ENCODE data around the gene IQSEC1. TPM values are rescaled to one million over a fixed set of nuclear protein-coding genes. Genes with fewer than 3 reads are reported as not detected.

Gene IQSEC1
- total and polyA plus RNA-seq, 2 donors: 9.4 to 21.9 TPM

DNA sequence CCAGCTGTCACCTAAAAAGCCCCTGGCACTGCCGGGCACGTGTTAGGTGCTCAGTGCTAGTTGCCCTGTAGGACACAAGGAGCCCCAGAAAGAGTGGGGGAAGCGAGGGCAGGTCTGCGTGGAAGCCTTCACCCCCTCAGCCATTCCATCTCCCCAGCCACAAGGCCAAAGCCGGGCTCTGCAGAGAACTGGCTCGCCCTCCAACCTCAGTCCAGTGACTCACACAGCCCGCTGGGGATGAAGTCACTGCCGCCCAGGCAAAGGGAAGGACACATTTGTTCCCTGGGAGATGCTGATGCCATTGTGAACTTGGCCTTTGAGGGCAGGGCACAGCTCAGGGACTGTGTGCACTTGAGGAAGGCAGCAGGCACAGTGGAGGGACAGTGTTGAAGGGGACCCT is 48.1 kb downstream of the IQSEC1 start:
- no peak for DNase-seq (ENCODE audit: low read depth in 6 of 9, low spot score in 9 of 9)
- Histone ChIP-seq H3K36me3 (ENCODE audit: control insufficient read depth in 2 of 2, insufficient read depth in 2 of 2, low read length in 1 of 2) (no peaks in the 10 kb centered on the region), H3K9me3 (ENCODE audit: control insufficient read depth in 2 of 2, insufficient read depth in 1 of 2, low read length in 1 of 2) (no peaks in the 10 kb centered on the region), H3K27ac (ENCODE audit: low read depth in 1 of 2, low read length in 1 of 2) (no peak overlapping the region), H3K4me3 (ENCODE audit: low read length in 2 of 2) (no peak overlapping the region), H3K4me1 (ENCODE audit: control insufficient read depth in 2 of 2, insufficient read depth in 2 of 2, low read length in 2 of 2) (peaks cover 9 to 37% of the 10 kb centered on the region in 2 donors), H3K27me3 (ENCODE audit: control insufficient read depth in 2 of 2, insufficient read depth in 1 of 2, low read length in 1 of 2) (no peaks in the 10 kb centered on the region)
- 97% methylated on average over 8 of the region's 8 CpGs for WGBS

DNA sequence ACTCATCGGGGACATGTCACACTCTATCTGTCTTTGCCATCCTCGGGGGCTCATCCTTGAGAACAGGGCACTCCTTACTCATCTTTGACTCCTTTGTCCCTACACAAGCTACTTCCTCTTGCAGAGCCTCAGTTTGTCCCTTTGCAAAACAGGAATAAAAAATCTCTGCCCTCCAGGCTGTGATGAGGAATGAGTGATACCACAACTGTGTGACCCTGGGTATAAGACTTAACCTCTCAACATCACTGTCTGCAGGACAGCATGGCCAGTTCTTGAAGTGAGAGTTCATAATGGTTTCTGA is 48.5 kb downstream of the IQSEC1 start:
- H3K4me1 ChIP-seq (ENCODE audit: control insufficient read depth in 2 of 2, insufficient read depth in 2 of 2, low read length in 2 of 2): peaks cover 10 to 41% of the 10 kb centered on the region in 2 donors
- H3K4me3 ChIP-seq (ENCODE audit: low read length in 2 of 2): no peak overlapping the region
- no peaks in the 10 kb centered on the region for H3K27me3 ChIP-seq (ENCODE audit: control insufficient read depth in 2 of 2, insufficient read depth in 1 of 2, low read length in 1 of 2)
- no peak for DNase-seq (ENCODE audit: low read depth in 6 of 9, low spot score in 9 of 9)
- no peak overlapping the region for H3K27ac ChIP-seq (ENCODE audit: low read depth in 1 of 2, low read length in 1 of 2)
- WGBS: 96% methylated on average over 2 of the region's 2 CpGs
- H3K36me3 ChIP-seq (ENCODE audit: control insufficient read depth in 2 of 2, insufficient read depth in 2 of 2, low read length in 1 of 2): no peaks in the 10 kb centered on the region
- no peaks in the 10 kb centered on the region for H3K9me3 ChIP-seq (ENCODE audit: control insufficient read depth in 2 of 2, insufficient read depth in 1 of 2, low read length in 1 of 2)

DNA sequence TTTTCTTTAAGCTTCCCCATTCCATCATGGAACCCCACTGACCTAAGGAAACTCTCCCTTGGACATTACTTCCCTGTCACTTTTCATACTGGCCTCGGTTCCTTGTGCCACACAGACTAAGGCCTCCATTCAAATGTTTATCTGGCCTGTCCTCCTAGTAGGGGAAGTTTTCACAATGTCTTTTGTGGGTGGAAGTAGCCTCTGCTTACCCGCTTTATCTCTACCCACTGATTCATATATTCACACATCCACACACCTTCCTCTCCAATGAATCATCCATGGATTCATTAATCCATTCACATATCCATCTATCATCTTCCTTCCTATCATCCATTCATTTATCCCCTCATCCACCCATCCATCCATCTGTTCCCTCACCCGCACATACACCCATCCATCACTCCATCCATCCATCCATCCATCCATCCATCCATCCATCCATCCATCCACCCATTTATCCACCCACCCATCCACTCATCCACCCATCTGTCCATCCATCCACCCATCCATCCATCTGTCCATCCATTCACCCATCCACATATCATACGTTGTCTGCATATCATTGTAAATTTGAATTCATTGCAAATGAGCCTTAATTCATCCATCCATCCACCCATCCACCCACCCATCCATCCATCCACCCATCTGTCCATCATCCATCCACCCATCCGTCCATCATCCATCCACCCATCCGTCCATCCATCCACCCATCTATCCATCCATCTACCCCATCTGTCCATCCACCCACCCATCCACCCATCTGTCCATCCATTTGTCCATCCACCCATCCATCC is 49.1 kb downstream of the IQSEC1 start:
- no peaks in the 10 kb centered on the region for H3K36me3 ChIP-seq (ENCODE audit: control insufficient read depth in 2 of 2, insufficient read depth in 2 of 2, low read length in 1 of 2)
- no peak overlapping the region for H3K27ac ChIP-seq (ENCODE audit: low read depth in 1 of 2, low read length in 1 of 2)
- H3K27me3 ChIP-seq (ENCODE audit: control insufficient read depth in 2 of 2, insufficient read depth in 1 of 2, low read length in 1 of 2): no peaks in the 10 kb centered on the region
- WGBS: 91% methylated on average over 6 of the region's 6 CpGs
- no peak overlapping the region for H3K4me3 ChIP-seq (ENCODE audit: low read length in 2 of 2)
- DNase-seq (ENCODE audit: low read depth in 6 of 9, low spot score in 9 of 9): no peak
- peaks cover 15 to 46% of the 10 kb centered on the region in 2 donors for H3K4me1 ChIP-seq (ENCODE audit: control insufficient read depth in 2 of 2, insufficient read depth in 2 of 2, low read length in 2 of 2)
- no peaks in the 10 kb centered on the region for H3K9me3 ChIP-seq (ENCODE audit: control insufficient read depth in 2 of 2, insufficient read depth in 1 of 2, low read length in 1 of 2)

DNA sequence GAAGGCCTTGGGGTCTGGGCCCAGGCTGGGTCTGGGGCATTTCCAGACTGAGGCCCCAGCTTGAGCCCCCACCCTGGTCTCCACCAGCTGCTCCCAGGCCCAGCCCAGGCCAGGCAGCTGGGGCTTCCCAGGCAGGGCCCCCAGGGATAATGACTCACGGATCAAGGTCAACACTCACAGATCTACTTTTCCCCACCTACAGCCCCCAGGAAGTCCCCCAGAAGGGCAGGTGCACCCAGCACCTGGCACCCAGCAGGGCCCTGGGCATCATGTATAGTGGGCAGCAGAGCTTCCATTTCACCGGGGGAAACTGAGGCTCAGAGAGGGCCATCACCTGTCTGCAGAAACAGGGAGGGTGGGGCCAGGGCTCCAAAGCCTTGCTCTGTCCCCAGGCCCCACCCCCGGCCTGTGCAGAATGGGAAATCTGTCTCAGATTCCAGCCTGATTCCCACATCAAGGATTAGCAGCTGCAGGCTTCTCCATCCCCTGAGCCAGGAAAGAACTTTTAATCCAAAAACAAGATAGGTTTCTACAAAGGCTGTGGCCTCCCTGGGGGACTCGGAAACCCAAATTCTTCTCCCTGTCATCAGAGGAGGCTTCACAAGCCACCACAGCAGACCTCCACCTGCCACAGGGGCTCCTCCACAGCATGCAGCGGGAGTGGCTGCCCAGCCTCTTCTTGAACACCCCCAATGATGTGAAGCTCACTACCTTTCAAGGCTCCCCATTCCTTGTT is 49.8 kb downstream of the IQSEC1 start:
- Histone ChIP-seq H3K4me1 (ENCODE audit: control insufficient read depth in 2 of 2, insufficient read depth in 2 of 2, low read length in 2 of 2) (peaks cover 22 to 54% of the 10 kb centered on the region in 2 donors), H3K36me3 (ENCODE audit: control insufficient read depth in 2 of 2, insufficient read depth in 2 of 2, low read length in 1 of 2) (no peaks in the 10 kb centered on the region), H3K27ac (ENCODE audit: low read depth in 1 of 2, low read length in 1 of 2) (peak overlapping the region in 1 of 2 donors; percentile 12), H3K4me3 (ENCODE audit: low read length in 2 of 2) (no peak overlapping the region), H3K9me3 (ENCODE audit: control insufficient read depth in 2 of 2, insufficient read depth in 1 of 2, low read length in 1 of 2) (no peaks in the 10 kb centered on the region), H3K27me3 (ENCODE audit: control insufficient read depth in 2 of 2, insufficient read depth in 1 of 2, low read length in 1 of 2) (no peaks in the 10 kb centered on the region)
- WGBS: 96% methylated on average over 5 of the region's 5 CpGs
- no peak for DNase-seq (ENCODE audit: low read depth in 6 of 9, low spot score in 9 of 9)

DNA sequence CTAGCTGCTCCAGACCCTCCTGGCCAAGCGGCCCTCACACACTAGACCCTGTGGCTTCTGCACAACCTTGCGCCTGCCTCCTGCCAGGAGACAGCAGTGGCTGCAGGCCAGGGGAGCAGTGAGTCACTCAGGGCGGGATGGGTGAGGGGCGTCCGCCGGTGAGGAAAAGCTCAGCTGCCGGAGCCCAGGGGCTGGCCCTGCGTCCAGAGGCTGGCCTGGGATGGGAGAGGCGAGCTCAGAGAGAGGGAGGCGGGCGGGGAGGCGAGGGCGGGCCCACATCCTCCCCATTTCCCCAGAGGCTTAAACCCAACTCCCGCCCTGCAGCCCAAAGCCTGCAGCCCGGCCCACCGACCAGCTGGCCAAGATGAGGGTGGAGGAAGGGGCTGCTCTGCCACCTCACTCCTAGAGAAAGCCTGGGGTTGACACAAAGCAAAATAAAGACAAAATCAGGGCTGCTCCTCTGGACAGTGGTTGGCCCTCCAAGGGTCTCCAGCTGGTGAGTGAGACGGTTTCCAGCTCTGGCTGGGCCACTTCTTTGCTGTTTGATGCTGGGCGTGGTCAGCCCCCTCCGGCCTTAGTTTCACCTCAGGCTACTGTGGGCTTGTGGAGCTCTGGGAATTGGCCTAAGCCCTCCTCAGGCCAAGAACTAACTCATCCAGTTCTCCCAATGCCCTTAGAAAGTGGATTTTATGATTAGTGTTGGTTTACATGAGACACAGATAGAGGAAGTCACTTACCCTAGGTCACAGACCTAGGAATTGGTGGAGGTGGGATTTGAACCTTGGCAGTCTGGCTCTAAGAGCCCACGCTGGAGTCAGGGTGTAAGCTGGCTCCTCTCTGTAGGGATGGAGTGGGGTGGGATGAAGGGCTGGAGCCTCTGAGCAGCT is 50.6 kb downstream of the IQSEC1 start:
- H3K36me3 ChIP-seq (ENCODE audit: control insufficient read depth in 2 of 2, insufficient read depth in 2 of 2, low read length in 1 of 2): no peaks in the 10 kb centered on the region
- H3K27ac ChIP-seq (ENCODE audit: low read depth in 1 of 2, low read length in 1 of 2): peak overlapping the region in 1 of 2 donors; percentile 36
- 89% methylated on average over 20 of the region's 20 CpGs for WGBS
- peak in 1 of 9 donors; percentile 20 for DNase-seq (ENCODE audit: low read depth in 6 of 9, low spot score in 9 of 9)
- H3K4me3 ChIP-seq (ENCODE audit: low read length in 2 of 2): no peak overlapping the region
- no peaks in the 10 kb centered on the region for H3K27me3 ChIP-seq (ENCODE audit: control insufficient read depth in 2 of 2, insufficient read depth in 1 of 2, low read length in 1 of 2)
- peaks cover 28 to 62% of the 10 kb centered on the region in 2 donors for H3K4me1 ChIP-seq (ENCODE audit: control insufficient read depth in 2 of 2, insufficient read depth in 2 of 2, low read length in 2 of 2)
- H3K9me3 ChIP-seq (ENCODE audit: control insufficient read depth in 2 of 2, insufficient read depth in 1 of 2, low read length in 1 of 2): no peaks in the 10 kb centered on the region

DNA sequence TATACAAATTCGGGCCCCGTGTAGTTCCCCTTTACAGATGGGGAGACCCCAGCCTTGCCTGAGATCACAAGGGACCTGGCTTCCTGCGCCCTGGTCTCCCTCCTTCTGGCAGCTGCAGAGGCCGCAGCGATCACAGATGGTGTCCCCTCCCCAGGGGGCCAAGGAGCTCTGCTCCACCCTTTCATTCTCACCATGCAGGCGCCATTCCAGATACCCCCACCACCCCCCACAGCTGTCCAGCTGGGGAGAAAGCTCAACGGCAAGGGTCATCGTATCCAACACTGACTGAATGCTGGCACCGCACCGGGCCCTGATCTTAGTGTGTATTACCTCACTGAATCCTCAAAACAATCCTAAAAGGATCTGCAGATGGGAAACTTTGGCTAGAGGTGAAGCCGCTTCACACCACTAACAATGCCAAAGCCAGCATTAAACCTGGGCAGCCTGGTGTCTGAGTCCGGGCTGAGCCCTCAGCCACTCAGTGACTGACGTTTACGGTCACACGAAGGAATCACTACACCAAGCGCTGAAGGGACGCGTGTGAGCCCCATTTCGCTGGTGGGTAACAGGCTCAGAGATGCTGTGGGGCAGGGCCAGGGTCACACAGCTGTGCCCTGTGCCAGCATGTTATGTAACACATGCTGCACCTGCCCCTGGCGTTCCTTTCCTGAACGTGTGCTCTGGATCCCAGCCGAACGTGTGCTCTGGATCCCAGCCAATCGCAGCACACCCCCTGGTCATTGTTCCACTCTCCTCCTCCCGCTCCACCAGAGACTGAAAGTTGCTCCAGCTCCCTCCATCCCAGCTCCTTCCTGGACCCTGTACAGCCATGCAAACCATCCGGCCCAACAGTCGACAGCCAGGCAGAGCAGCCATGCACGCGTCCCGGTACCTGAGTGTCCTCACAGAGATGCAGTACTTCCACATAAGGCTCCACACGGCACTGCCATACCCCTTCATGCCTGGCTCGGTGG is 51.8 kb downstream of the IQSEC1 start:
- peak in 1 of 9 donors; percentile 67 for DNase-seq (ENCODE audit: low read depth in 6 of 9, low spot score in 9 of 9)
- H3K27ac ChIP-seq (ENCODE audit: low read depth in 1 of 2, low read length in 1 of 2): peak overlapping the region in 1 of 2 donors; percentile 36

DNA sequence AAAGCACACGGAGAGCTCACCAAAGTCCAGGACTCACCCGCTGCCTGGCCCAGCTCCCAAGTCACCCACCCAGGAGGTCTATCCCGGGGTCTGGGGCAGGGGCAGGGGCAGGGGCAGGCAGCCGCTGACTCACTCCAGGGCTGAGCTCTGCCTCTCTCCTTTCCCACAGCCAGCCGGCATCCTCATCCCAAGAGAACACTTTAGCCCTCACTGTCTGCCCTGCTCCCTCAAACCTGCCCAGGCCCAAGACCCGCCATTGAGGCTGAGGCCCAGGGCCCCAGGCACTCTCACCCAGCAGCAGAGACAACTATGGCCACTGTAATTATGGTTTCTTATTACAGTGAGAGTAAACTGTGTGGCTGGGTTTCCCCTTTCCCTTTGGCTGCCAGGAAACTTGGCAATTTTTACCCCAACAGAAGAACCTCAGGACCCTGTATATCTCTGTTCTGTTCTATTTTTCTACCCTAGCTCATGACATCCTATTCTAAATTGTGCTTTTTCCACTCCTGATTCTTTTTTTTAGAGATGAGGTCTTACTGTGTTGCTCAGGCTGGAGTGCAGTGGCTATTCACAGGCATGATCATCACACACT is 53.0 kb downstream of the IQSEC1 start:
- Histone ChIP-seq H3K4me3 (ENCODE audit: low read length in 2 of 2) (no peak overlapping the region), H3K9me3 (ENCODE audit: control insufficient read depth in 2 of 2, insufficient read depth in 1 of 2, low read length in 1 of 2) (peaks cover 0 to 13% of the 10 kb centered on the region in 2 donors), H3K27me3 (ENCODE audit: control insufficient read depth in 2 of 2, insufficient read depth in 1 of 2, low read length in 1 of 2) (no peaks in the 10 kb centered on the region), H3K36me3 (ENCODE audit: control insufficient read depth in 2 of 2, insufficient read depth in 2 of 2, low read length in 1 of 2) (no peaks in the 10 kb centered on the region), H3K4me1 (ENCODE audit: control insufficient read depth in 2 of 2, insufficient read depth in 2 of 2, low read length in 2 of 2) (peaks cover 39 to 85% of the 10 kb centered on the region in 2 donors), H3K27ac (ENCODE audit: low read depth in 1 of 2, low read length in 1 of 2) (peak overlapping the region in 1 of 2 donors; percentile 14)
- no peak for DNase-seq (ENCODE audit: low read depth in 6 of 9, low spot score in 9 of 9)
- WGBS: 98% methylated on average over 6 of the region's 6 CpGs

More for the DNA sequence above, 51.8 kb downstream of the IQSEC1 start:
- H3K4me1 ChIP-seq (ENCODE audit: control insufficient read depth in 2 of 2, insufficient read depth in 2 of 2, low read length in 2 of 2): peaks cover 32 to 73% of the 10 kb centered on the region in 2 donors
- H3K4me3 ChIP-seq (ENCODE audit: low read length in 2 of 2): peak overlapping the region in 1 of 2 donors; percentile 2
- H3K9me3 ChIP-seq (ENCODE audit: control insufficient read depth in 2 of 2, insufficient read depth in 1 of 2, low read length in 1 of 2): peaks cover 0 to 7% of the 10 kb centered on the region in 2 donors
- H3K36me3 ChIP-seq (ENCODE audit: control insufficient read depth in 2 of 2, insufficient read depth in 2 of 2, low read length in 1 of 2): no peaks in the 10 kb centered on the region
- no peaks in the 10 kb centered on the region for H3K27me3 ChIP-seq (ENCODE audit: control insufficient read depth in 2 of 2, insufficient read depth in 1 of 2, low read length in 1 of 2)
- 74% methylated on average over 32 of the region's 32 CpGs for WGBS

Data from thymus (tissue), 11 donors.